HEK293T (cell line): ENCODE measurements around the gene SLC22A14.

ENCODE experiments used
- ARNT ChIP-seq: fragments of 450-650 bp; IDR thresholded peaks from 2 replicates; pipeline ENCODE4 v1.6.1; 2017; ENCODE audit warnings: mild to moderate bottlenecking
- ELF4 ChIP-seq: fragments of 450-650 bp; IDR thresholded peaks from 2 replicates; pipeline ENCODE4 v1.6.1; 2017; ENCODE audit warnings: antibody characterized with exemption
- FOXK2 ChIP-seq: fragments of 450-650 bp; IDR thresholded peaks from 2 replicates; pipeline ENCODE4 v1.6.1; 2016; ENCODE audit warnings: mild to moderate bottlenecking
- SP1 ChIP-seq: fragments of 450-650 bp; IDR thresholded peaks from 2 replicates; pipeline ENCODE4 v1.6.1; 2017
- TARDBP ChIP-seq: fragments of 450-650 bp; IDR thresholded peaks from 2 replicates; pipeline ENCODE4 v1.6.1; 2016
- ZNF384 ChIP-seq: fragments of 450-650 bp; IDR thresholded peaks from 2 replicates; pipeline ENCODE4 v1.6.1; 2016

DNA sequence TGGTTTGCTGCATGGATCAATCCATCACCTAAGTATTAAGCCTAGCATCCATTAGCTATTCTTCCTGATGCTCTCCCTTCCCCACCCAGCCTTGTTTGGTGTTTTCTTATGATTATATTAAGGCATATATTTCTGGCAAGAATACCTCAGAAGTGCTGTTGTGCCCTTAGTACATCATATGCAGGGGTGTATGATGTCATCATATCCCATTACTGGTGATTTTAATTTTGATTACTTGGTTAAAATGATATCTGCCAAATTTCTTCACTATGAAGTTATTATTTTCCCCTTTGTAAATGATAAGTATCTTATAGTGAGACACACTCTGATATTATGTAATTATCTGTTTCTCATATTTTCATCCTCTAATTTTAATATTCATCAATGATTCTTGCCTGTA lies 15.4 kb downstream of the SLC22A14 start:
- no peak for TF ChIP-seq TARDBP
- no peak for TF ChIP-seq FOXK2
- TF ChIP-seq ZNF384, result no peak
- TF ChIP-seq SP1, result no peak
- TF ChIP-seq ELF4, result no peak
- TF ChIP-seq ARNT, result no peak
